ENCODE results near the gene STT3B.

The STT3B gene

GRCh38 chr3:31550452-31551251, 17.9 kb downstream of the STT3B start:
- no peak for DNase-seq

DNA sequence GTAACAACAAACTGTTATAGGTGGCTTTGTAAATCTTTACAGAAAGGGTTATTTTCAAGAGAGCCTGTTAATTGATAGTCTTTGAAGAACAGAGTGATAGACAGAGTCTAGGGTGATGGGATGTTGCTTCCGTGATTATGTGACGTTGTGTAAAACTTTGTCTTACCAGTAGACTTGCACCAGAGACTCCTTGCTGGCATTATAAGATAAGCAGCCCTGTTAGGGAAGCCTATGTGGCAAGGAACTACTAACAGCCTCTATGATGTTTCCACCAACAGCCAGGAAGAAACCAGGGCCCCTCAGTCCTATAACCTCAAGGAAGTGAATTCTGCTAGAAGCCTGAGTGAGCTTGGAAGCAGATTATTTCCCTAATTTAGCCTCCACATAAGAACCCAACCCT, 18.9 kb downstream of the STT3B start:
- DNase-seq, result no peak

- DNase-seq, result no peak
Measured at GRCh38 chr3:31552103-31552502, 19.4 kb downstream of the STT3B start.

DNA sequence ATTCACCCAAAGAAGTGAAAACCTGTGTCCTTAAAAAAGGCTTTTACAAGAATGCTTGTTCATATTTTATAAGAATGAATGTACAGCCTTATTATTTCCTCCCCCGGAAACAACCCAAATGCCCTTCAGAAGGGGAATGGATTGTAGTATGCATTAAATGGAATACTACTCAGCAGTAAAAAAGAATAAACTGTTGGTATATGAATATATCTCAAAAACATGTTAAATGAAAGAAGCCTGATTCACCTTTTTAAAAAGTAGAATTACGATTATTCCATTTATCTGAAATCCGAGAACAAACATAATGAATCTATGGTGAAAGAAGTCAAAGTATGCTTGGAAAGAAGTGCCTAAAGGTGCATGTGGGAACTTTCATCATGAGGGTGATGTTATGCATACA, 20.5 kb downstream of the STT3B start:
- DNase-seq, result no peak

- no peak for DNase-seq
Measured at GRCh38 chr3:31555204-31555603, 22.5 kb downstream of the STT3B start.

GRCh38 chr3:31559872-31560534, 27.3 kb downstream of the STT3B start:
- DNase-seq, result no peak

GRCh38 chr3:31561891-31562290, 29.2 kb downstream of the STT3B start:
- DNase-seq, result no peak

DNA sequence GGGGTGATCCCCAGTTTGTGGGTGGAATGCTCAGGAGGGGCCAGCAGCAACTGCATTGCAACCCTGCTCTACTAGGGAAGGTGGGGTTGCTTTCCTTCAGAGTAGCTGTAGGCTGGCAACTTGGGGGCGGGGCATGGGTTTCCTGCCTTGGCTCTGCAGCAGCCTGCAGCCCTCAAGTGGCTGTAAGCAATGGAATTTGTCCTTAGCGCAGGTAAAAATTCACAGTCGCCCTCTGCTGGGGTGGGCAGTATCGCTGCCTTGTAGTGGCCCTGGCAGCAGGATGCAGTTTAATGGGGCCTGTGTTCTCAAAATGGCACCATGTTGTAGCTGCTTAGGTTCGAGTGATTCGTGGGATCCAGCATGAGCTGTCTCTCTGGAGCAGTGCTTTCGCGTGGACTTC, 29.8 kb downstream of the STT3B start:
- DNase-seq, result no peak

- DNase-seq, result no peak
Measured at GRCh38 chr3:31565288-31565687, 32.6 kb downstream of the STT3B start.

GRCh38 chr3:31567036-31567435, 34.3 kb downstream of the STT3B start:
- DNase-seq, result no peak

GRCh38 chr3:31568649-31569048, 35.9 kb downstream of the STT3B start:
- DNase-seq, result no peak

DNA sequence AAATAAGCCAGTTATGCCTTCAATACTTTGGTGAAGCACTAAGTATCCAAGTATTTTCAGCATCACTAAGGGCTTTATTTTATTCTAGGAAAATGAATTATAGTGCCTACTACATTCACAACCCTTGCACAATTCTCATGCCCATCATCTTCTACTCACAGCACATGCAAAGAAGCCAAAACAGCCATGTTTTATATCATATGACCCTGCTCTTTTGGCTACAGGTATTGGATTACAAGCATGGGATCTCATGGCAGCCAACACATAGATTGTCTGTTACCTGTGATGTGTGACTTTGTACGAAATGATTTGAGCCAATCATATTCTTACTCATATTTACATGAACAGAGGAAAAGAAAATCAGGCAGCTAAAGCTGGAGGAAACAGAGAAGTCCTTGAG, 38.6 kb downstream of the STT3B start:
- DNase-seq, result no peak

GRCh38 chr3:31572236-31573004, 39.7 kb downstream of the STT3B start:
- no peak for DNase-seq

DNA sequence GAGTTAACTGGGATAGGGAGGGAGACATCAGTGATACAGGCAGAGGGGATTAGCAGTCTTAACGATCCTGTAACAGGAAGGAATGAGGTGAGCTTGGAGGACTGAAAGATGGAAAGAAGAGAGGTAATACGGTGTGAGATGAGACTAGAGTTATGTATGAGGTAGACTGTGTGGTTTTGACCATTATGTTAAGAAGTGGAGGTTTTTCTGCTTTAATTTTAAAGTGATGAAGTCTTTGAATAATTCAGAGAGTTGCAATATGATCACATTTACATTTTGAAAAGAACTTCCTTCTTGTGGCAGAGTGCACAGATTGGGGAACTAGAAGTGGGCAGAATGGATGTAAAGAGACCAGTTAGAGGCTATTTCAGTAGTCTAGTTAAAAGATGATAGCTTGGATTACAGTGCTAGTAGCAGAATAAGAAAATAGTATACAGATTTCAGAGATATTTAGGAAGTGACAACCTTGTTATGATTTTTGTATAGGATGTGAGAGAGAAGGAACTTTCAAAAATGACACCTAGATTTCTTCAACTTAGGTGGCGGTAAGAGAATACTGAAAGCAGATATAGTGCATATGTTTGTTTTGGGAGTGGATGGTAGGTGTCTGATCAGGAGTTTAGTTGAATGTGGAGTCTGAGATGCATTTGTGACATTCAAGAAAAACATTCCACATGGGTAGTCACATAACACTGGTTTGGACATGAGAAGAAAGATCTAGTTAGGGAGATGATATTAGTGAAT, 40.5 kb downstream of the STT3B start:
- DNase-seq, result no peak

- no peak for DNase-seq
Measured at GRCh38 chr3:31575448-31575847, 42.7 kb downstream of the STT3B start.

DNA sequence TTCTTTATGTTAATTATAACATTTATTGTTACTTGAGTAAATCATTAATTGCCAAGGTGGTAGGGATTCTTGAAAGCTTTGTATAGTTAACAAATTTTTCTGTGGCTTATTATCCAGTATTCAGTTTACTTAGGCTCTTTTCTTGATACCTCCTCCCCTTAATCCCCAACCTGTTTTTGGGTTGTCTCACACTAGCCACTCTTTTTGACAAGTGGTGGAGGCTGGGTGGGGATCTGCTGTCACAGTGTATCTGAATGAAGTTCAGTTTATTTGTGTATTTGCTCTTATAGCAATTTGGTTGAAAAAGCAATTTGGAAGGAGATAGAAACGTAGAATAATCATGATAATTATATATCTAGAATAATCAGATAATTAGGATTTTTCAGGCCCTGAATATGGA, 43.8 kb downstream of the STT3B start:
- no peak for DNase-seq

GRCh38 chr3:31577232-31577631, 44.5 kb downstream of the STT3B start:
- DNase-seq, result no peak

DNA sequence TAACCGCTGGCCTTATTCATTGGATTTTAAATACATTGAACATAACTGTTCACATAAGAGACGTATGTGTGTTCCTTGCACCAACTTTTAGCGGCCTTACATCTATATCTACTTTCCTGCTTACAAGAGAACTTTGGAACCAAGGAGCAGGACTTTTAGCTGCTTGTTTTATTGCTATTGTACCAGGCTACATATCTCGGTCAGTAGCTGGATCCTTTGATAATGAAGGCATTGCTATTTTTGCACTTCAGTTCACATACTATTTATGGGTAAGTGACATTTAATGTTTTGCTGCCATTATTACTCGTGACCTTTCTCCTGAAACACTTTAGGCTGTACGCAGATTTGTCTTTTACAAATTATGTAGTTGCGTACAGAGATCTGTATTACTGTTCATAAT, 47.1 kb downstream of the STT3B start:
- no peak for DNase-seq

- DNase-seq, result no peak
Measured at GRCh38 chr3:31580645-31581044, 47.9 kb downstream of the STT3B start.

DNA sequence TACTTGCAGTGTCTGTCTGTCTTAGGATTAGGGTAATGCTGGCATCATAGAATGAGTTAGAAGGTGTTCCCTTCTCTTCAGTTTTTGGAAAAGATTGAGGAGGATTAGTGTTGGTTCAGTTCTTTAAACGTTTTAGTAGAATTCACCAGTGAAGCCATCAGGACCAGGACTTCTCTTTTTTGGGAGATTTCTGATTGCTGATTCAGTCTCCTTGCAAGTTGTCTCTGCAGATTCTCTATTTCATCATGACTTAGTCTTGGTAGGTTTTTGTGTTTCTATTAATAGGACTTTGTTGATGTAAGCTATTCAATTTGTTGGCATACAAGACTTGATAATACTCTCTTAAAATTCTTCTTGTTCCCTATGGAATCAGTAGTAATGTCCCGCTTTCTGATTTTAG, 48.9 kb downstream of the STT3B start:
- no peak for DNase-seq

GRCh38 chr3:31589228-31589627, 56.5 kb downstream of the STT3B start:
- DNase-seq, result no peak

DNA sequence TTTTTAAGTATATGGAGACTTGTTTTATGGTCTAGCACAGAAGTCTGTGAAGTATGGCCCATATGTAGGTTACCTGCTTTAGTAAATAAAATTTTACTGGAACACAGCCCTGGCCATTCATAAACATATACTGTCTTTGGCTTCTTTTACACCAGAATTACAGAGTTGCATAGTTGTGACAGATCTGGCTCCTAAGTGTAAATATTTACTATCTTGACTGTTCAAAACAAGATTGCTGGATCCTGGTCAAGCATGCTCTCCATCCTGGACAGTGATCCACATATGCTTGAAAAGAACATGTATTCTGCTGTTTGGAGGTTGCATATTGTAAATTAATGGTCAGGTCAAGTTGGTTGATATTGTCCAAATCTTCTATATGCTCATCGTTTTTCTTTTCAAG, 57.9 kb downstream of the STT3B start:
- no peak for DNase-seq
